Nephron (organoid): ENCODE results near the gene CLDN15.

ENCODE experiments used
- H3K27ac Mint-ChIP-seq, 3 experiments: 2 replicates each; pipeline ENCODE4 v1.8.0; 2020; ENCODE audit warnings: mixed read lengths in 3 of 3, mild to moderate bottlenecking in 2 of 3, moderate library complexity in 1 of 3
- H3K27me3 Mint-ChIP-seq: 2 replicates; pipeline ENCODE4 v1.8.0; 2021; ENCODE audit warnings: low read depth, mild to moderate bottlenecking, moderate library complexity, mixed read lengths
- H3K36me3 Mint-ChIP-seq: 2 replicates; pipeline ENCODE4 v1.8.0; 2020; ENCODE audit warnings: low read depth, mixed read lengths
- H3K4me1 Mint-ChIP-seq: 2 replicates; pipeline ENCODE4 v1.8.0; 2020; ENCODE audit warnings: mixed read lengths
- H3K4me3 Mint-ChIP-seq, 3 experiments: 2 replicates each; pipeline ENCODE4 v1.8.0; 2020; ENCODE audit warnings: mild to moderate bottlenecking in 3 of 3, mixed read lengths in 3 of 3, moderate library complexity in 2 of 3
- H3K9me3 Mint-ChIP-seq: 2 replicates; pipeline ENCODE4 v1.8.0; 2020; ENCODE audit warnings: mixed read lengths
- CTCF ChIP-seq, 3 experiments: fragments of 200-600 bp; sonication (generic); IDR thresholded peaks; one replicate each; pipeline ENCODE4 v1.5.0; 2021; ENCODE audit warnings: antibody characterized with exemption in 3 of 3; ENCODE audit not compliant: unreplicated experiment in 3 of 3

The CLDN15 gene

DNA sequence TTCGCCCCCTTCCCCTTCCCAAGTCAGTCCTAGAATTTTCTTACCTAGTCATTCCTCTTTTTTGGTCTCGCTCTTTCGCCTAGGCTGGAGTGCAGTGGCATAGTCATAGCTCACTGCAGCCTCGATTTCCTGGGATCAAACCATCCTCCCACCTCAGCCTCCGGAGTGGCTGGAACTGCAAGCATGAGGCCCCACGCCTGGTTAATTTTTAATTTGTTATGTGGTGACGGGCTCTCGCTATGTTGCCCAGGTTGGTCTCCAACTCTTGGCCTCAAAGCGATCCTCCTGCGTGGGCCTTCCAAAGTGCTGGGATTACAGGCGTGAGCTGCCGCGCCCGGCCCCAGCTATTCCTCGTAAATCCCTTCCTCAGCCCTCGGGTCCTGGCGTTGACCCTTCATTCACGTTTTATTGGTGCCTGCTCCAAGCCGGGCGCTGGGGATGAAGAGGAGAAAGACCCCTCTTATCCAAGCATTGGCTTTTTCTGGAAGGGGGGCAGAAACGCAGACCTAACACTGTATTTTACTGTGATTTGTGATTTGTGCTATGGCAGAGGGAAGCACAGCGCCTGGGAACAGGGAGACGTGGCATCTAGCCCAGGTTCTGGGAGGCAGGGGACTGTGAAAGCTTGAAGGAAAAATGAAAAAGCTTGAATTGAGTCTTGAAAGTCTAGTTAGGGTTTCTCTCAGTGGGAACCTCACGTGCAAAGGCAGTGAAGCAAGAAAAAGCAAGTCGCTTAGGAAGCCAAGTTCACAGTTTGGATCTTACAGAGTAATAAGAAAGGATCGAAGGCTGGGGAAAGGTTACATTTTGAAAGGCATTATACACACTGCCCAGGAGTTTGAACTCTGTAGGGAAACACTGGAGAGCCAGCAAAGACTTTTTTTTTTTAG is 19.1 kb downstream of the CLDN15 start:
- TF ChIP-seq CTCF (IDR thresholded peaks at IDR 0.05; ENCODE audit: unreplicated experiment in 3 of 3): no peak
- Mint-ChIP-seq H3K4me1 (peaks cover 31% of the 10 kb centered on the region), H3K27ac (peak overlapping the region; percentile 72 to 93 (median 91)), H3K4me3 (peak overlapping the region; percentile 95 to 97 (median 95)), H3K36me3 (peaks cover 35% of the 10 kb centered on the region), H3K27me3 (no peaks in the 10 kb centered on the region), H3K9me3 (no peaks in the 10 kb centered on the region)

- Mint-ChIP-seq H3K9me3 (no peaks in the 10 kb centered on the region), H3K4me1 (peaks cover 31% of the 10 kb centered on the region), H3K36me3 (peaks cover 27% of the 10 kb centered on the region), H3K27ac (peak within 1 kb of the TSS; percentile 72 to 93 (median 91)), H3K27me3 (no peaks in the 10 kb centered on the region), H3K4me3 (peak within 1 kb of the TSS; percentile 95 to 97 (median 95))
- peak in 1 of 3 experiments; percentile 36 for TF ChIP-seq CTCF (IDR thresholded peaks at IDR 0.05; ENCODE audit: unreplicated experiment in 3 of 3)
These were observed 20.0 kb downstream of the CLDN15 start, which contains the start of the genes PLOD3 and ZNHIT1 for GRCh38 chr7:101217388-101218235. TSS of gene PLOD3 (minus strand) at chr7:101217581. CDS start at chr7:101217274, 307 bp downstream. TSS of gene ZNHIT1 (plus strand) at chr7:101218165. CDS start at chr7:101218196, 31 bp downstream.

GRCh38 chr7:101216860-101217387 is 20.7 kb downstream of the CLDN15 start:
- H3K27ac Mint-ChIP-seq: peak overlapping the region in 1 of 3 experiments; percentile 91
- peaks cover 22% of the 10 kb centered on the region for H3K36me3 Mint-ChIP-seq
- no peak for TF ChIP-seq CTCF (IDR thresholded peaks at IDR 0.05; ENCODE audit: unreplicated experiment in 3 of 3)
- no peaks in the 10 kb centered on the region for H3K9me3 Mint-ChIP-seq
- H3K27me3 Mint-ChIP-seq: no peaks in the 10 kb centered on the region
- H3K4me1 Mint-ChIP-seq: peaks cover 31% of the 10 kb centered on the region
- H3K4me3 Mint-ChIP-seq: peak overlapping the region; percentile 95 to 97 (median 95)

- no peaks in the 10 kb centered on the region for H3K9me3 Mint-ChIP-seq
- H3K27ac Mint-ChIP-seq: peak overlapping the region in 1 of 3 experiments; percentile 70
- H3K27me3 Mint-ChIP-seq: no peaks in the 10 kb centered on the region
- peaks cover 31% of the 10 kb centered on the region for H3K4me1 Mint-ChIP-seq
- peak overlapping the region; percentile 87 to 95 (median 88) for H3K4me3 Mint-ChIP-seq
- peaks cover 15% of the 10 kb centered on the region for H3K36me3 Mint-ChIP-seq
- TF ChIP-seq CTCF (IDR thresholded peaks at IDR 0.05; ENCODE audit: unreplicated experiment in 3 of 3): no peak
These were observed 21.4 kb downstream of the CLDN15 start for GRCh38 chr7:101216001-101216859.

GRCh38 chr7:101212014-101212413 is 25.6 kb downstream of the CLDN15 start:
- peaks cover 9% of the 10 kb centered on the region for H3K4me1 Mint-ChIP-seq
- peaks cover 30% of the 10 kb centered on the region for H3K36me3 Mint-ChIP-seq
- peaks cover 4% of the 10 kb centered on the region for H3K27me3 Mint-ChIP-seq
- no peak overlapping the region for H3K27ac Mint-ChIP-seq
- no peak overlapping the region for H3K4me3 Mint-ChIP-seq
- H3K9me3 Mint-ChIP-seq: no peaks in the 10 kb centered on the region
- no peak for TF ChIP-seq CTCF (IDR thresholded peaks at IDR 0.05; ENCODE audit: unreplicated experiment in 3 of 3)
